ENCODE results near the gene PAK2. TPM values are rescaled to one million over a fixed set of nuclear protein-coding genes. Genes with fewer than 3 reads are reported as not detected.

PAK2 gene
- total RNA-seq, 2 donors from 2014 or later = 27.5 to 28.3 TPM

DNA sequence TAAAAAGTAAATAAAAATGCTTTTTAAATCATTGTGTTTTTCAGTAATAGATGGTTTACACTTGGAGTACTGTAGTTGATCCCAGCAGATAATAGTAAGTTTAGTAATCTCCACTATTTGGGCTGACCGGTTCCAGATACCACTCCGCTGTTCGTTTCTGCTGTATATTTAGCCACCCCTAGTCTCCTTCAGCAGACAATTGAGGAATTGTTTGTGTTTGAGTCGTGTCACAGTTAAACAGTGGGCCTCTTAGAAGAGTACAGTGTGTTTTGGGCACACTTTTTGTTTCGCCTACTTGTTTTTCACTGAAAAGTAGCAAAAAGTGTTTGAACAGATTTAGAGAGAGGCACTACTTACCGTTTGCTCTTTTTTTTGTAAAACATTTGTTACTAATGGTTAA, 33.2 kb downstream of the PAK2 start:
- H3K27ac ChIP-seq = no peak overlapping the region
- H3K4me1 ChIP-seq = peaks cover 3% of the 10 kb centered on the region
- no peaks in the 10 kb centered on the region for H3K9me3 ChIP-seq
- intact Hi-C loops (cut with DNase I) = no loop called here
- DNase-seq (no peak), ATAC-seq (no peak)
- no peak for TF ChIP-seq POLR2A (IDR thresholded peaks at IDR 0.05)
- TF ChIP-seq, protein P1, sequence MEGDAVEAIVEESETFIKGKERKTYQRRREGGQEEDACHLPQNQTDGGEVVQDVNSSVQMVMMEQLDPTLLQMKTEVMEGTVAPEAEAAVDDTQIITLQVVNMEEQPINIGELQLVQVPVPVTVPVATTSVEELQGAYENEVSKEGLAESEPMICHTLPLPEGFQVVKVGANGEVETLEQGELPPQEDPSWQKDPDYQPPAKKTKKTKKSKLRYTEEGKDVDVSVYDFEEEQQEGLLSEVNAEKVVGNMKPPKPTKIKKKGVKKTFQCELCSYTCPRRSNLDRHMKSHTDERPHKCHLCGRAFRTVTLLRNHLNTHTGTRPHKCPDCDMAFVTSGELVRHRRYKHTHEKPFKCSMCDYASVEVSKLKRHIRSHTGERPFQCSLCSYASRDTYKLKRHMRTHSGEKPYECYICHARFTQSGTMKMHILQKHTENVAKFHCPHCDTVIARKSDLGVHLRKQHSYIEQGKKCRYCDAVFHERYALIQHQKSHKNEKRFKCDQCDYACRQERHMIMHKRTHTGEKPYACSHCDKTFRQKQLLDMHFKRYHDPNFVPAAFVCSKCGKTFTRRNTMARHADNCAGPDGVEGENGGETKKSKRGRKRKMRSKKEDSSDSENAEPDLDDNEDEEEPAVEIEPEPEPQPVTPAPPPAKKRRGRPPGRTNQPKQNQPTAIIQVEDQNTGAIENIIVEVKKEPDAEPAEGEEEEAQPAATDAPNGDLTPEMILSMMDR (IDR thresholded peaks at IDR 0.05) = no peak
- H3K36me3 ChIP-seq (replicated peaks in 1 of 2; ENCODE audit: insufficient read depth in 1 of 2, low read depth in 2 of 2) = no peaks in the 10 kb centered on the region
- H3K4me3 ChIP-seq = no peak overlapping the region
- 74 to 77% methylated on average over 6 of the region's 6 CpGs for whole genome bisulfite sequencing, 2 donors
- no peaks in the 10 kb centered on the region for H3K27me3 ChIP-seq

DNA sequence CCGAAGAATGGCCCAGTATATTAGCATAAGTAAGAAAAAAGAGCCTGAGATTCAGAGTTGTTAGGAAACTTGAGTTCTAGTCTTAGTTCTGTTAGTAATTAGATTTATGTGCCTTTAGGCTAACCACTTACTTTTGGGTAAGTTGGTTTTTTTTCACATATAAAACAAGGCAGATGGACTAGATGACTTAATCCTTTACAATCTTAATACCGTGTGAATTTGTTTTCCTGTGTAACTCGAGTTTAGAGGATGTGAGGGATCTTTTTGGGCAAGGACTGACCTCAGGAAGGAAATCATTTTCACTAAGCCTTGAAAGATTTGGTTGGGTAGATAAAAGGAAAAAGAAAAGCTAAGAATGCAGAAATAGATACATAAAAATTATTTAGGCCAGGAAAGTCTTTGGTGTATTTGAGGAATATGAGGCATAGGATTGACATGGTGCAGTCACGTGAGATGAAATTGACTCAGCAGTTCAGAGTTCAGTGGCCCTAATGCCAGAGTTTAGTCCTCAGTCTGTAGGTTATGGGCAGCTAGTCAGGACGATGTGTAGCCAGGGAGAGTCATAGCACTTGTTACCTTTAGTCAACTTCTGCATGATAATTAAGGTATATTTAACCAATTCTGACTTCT, 34.6 kb downstream of the PAK2 start:
- H3K9me3 ChIP-seq = no peaks in the 10 kb centered on the region
- no peak overlapping the region for H3K4me3 ChIP-seq
- TF ChIP-seq, protein P1 (IDR thresholded peaks at IDR 0.05) = no peak
- TF ChIP-seq POLR2A (IDR thresholded peaks at IDR 0.05) = no peak
- DNase-seq (no peak), ATAC-seq (no peak)
- no peak overlapping the region for H3K27ac ChIP-seq
- intact Hi-C loops (cut with DNase I) = no loop called here
- 71 to 74% methylated on average over 5 of the region's 5 CpGs for WGBS, 2 donors
- peaks cover 3% of the 10 kb centered on the region for H3K4me1 ChIP-seq
- H3K27me3 ChIP-seq = no peaks in the 10 kb centered on the region
- H3K36me3 ChIP-seq (replicated peaks in 1 of 2; ENCODE audit: insufficient read depth in 1 of 2, low read depth in 2 of 2) = no peaks in the 10 kb centered on the region

DNA sequence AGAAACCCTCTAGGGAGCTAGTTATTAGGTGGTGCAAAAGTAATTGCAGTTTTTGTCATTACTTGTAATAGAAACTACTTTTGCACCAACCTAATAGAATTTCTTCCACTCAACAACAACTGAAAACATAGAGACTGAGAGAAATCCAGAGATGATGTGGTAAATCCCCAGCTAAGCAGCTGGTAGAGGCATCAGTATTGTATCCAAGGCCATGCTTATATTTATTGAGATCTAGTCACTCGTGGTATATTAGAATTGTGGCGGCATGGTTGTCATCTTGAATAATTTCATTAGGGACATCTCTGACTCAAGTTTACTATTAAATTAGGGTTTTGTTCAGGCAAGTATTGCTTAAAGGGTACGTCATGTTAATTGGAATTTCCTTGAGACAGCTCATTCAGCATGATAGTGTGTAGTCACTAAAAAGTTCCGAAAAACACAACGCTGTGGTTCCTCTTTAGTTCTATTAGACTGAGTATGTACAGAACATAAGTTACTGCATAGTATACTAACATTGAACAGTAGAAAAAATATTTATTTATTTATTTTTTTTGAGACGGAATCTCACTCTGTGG, 35.3 kb downstream of the PAK2 start:
- Histone ChIP-seq H3K9me3 (no peaks in the 10 kb centered on the region), H3K4me1 (peaks cover 3% of the 10 kb centered on the region), H3K36me3 (replicated peaks in 1 of 2; ENCODE audit: insufficient read depth in 1 of 2, low read depth in 2 of 2) (no peaks in the 10 kb centered on the region), H3K4me3 (no peak overlapping the region), H3K27me3 (no peaks in the 10 kb centered on the region), H3K27ac (no peak overlapping the region)
- DNase-seq (no peak), ATAC-seq (no peak)
- intact Hi-C loops (cut with DNase I) = no loop called here
- 93 to 94% methylated on average over 6 of the region's 6 CpGs for WGBS, 2 donors
- TF ChIP-seq, protein P1 (IDR thresholded peaks at IDR 0.05) = no peak
- no peak for TF ChIP-seq POLR2A (IDR thresholded peaks at IDR 0.05)

DNA sequence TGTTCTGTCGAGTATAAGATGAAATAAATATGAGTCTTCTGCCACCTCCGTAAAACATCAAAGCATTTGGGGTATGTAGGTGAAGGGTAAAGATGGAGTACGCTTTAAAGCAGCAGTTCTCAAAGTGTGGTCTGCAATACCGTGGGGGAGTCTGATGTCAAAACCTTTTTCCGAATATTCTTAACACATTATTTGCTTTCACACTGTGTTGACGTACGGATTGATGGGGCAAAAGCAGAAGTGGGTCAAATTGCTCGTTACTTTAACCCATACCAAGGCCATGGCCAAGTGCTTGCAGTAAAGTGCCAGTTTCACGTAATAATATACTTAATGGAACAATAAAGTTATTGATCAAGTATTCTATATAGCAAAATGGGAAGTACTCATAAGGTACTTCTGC, 36.3 kb downstream of the PAK2 start:
- ATAC-seq (no peak), DNase-seq (no peak)
- intact Hi-C loops (cut with DNase I) = no loop called here
- Histone ChIP-seq H3K27ac (no peak overlapping the region), H3K9me3 (no peaks in the 10 kb centered on the region), H3K27me3 (no peaks in the 10 kb centered on the region), H3K4me3 (no peak overlapping the region), H3K36me3 (replicated peaks in 1 of 2; ENCODE audit: insufficient read depth in 1 of 2, low read depth in 2 of 2) (no peaks in the 10 kb centered on the region), H3K4me1 (peaks cover 3% of the 10 kb centered on the region)
- TF ChIP-seq, protein P1 (IDR thresholded peaks at IDR 0.05) = no peak
- no peak for TF ChIP-seq POLR2A (IDR thresholded peaks at IDR 0.05)
- WGBS, 2 donors = 80 to 89% methylated on average over 9 of the region's 9 CpGs

DNA sequence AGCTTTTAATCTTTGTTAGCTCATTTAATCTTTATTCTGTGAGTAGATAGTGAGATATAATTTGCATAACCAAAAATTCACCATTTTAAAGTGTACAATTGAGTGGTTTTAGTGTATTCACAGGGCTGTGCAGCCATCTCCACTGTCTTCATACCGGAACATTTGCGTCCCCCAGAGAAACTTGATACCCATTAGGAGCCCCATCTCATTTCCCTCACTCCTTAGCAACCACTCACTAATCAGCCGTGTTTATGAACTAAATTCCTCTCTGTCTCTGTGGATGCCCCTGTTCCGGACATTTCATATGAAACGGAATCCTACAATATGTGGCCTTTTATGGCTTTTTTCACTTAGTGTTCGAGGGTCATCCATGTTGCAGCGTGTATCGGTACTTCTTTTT, 38.2 kb downstream of the PAK2 start:
- no peak for ATAC-seq
- Histone ChIP-seq H3K36me3 (replicated peaks in 1 of 2; ENCODE audit: insufficient read depth in 1 of 2, low read depth in 2 of 2) (no peaks in the 10 kb centered on the region), H3K27ac (no peak overlapping the region), H3K27me3 (no peaks in the 10 kb centered on the region), H3K4me1 (no peaks in the 10 kb centered on the region), H3K4me3 (no peak overlapping the region), H3K9me3 (no peaks in the 10 kb centered on the region)
- intact Hi-C loops (cut with DNase I) = no loop called here
- no peak for DNase-seq
- WGBS, 2 donors = 93% methylated on average over 8 of the region's 8 CpGs
- TF ChIP-seq, protein P1 (IDR thresholded peaks at IDR 0.05) = no peak
- no peak for TF ChIP-seq POLR2A (IDR thresholded peaks at IDR 0.05)

Data from body of pancreas (tissue), 4 donors.